K562 (cell line): Measurements from ENCODE around the gene AIG1. TPM values are rescaled to one million over a fixed set of nuclear protein-coding genes. Genes with fewer than 3 reads are reported as not detected.

Experiments
- ATAC-seq: fragments of 200-7000 bp; cut with Tn5 transposase; 3 replicates; pipeline ENCODE4 v1.9.1; 2020; ENCODE audit warnings: moderate library complexity
- BruUV-seq: library from RNA; stranded (reverse); fragments of 400-500 nt; replicated peaks from 2 replicates; lab custom pipeline; 2021; lab: Mats Ljungman, UMichigan
- CTCF ChIA-PET: fragments of 300-600 bp; formaldehyde crosslinking; extraction: SDS; loops from one replicate; lab custom pipeline; 2021; ENCODE audit warnings: low intra/inter-chr PET ratio; lab: Yijun Ruan, JAX
- POLR2A ChIA-PET: fragments of 300-600, 350-650 bp; sonication (Branson Sonifier 250); formaldehyde crosslinking; extraction: SDS; loops from one replicate; lab custom pipeline; 2021; ENCODE audit warnings: antibody characterized with exemption, inconsistent platforms; lab: Yijun Ruan, JAX
- DNase-seq, 4 experiments: peaks; one replicate each; pipeline versions ENCODE4 v3.0.0 to v3.0.0-alpha.2; 2011 to 2018; ENCODE audit warnings: low spot score in 3 of 4, mixed read lengths in 3 of 4; ENCODE audit errors: extremely low read depth in 1 of 4
- FAIRE-seq: peaks from 2 replicates; lab custom pipeline; 2011; peaks lifted over from hg19 to GRCh38; lab: Jason Lieb, UNC
- H2AFZ ChIP-seq: 2 replicates; pipeline ENCODE4 v1.6.0; 2011; ENCODE audit warnings: low read depth, low read length, control low read depth, inconsistent platforms
- H3K27ac ChIP-seq: fragments of 200-600 bp; 3 replicates; pipeline ENCODE4 v1.8.0; 2011; ENCODE audit warnings: low read depth, mild to moderate bottlenecking, control low read depth, inconsistent platforms, low read length, moderate library complexity, mixed read lengths; ENCODE audit errors: extremely low read depth
- H3K27me3 ChIP-seq, 2 experiments: fragments of 300-600 bp in 1 of 2; 2 replicates in 1 of 2; 3 replicates in 1 of 2; pipeline versions ENCODE4 v1.6.0 to v1.8.0; 2011; ENCODE audit warnings: inconsistent platforms in 2 of 2, low read length in 2 of 2, mild to moderate bottlenecking in 1 of 2, mixed read lengths in 1 of 2, moderate library complexity in 1 of 2; ENCODE audit not compliant: control insufficient read depth in 2 of 2, insufficient read depth in 2 of 2
- H3K36me3 ChIP-seq: fragments of 300-600 bp; 3 replicates; pipeline ENCODE4 v1.8.0; 2011; ENCODE audit warnings: mild to moderate bottlenecking, low read length, inconsistent platforms; ENCODE audit not compliant: control insufficient read depth, insufficient read depth
- H3K4me1 ChIP-seq, 2 experiments: fragments of 200-600 bp in 1 of 2; replicated peaks in 1 of 2; 2 replicates in 1 of 2; 3 replicates in 1 of 2; pipeline versions ENCODE4 v1.5.1 to v1.8.0; 2011; ENCODE audit warnings: inconsistent platforms in 2 of 2, low read length in 2 of 2, mild to moderate bottlenecking in 1 of 2, mixed read lengths in 1 of 2, moderate library complexity in 1 of 2; ENCODE audit not compliant: control insufficient read depth in 2 of 2, insufficient read depth in 2 of 2
- H3K4me2 ChIP-seq: 2 replicates; pipeline ENCODE4 v1.6.1; 2011; ENCODE audit warnings: low read length, control low read depth, inconsistent platforms, mixed read lengths; ENCODE audit not compliant: insufficient read depth
- H3K4me3 ChIP-seq: fragments of 200-600 bp; sonication (generic), shearing (Covaris generic); 2 replicates; pipeline ENCODE4 v1.5.1; 2016; ENCODE audit warnings: control low read depth, inconsistent platforms
- H3K79me2 ChIP-seq: fragments of 200-600 bp; 3 replicates; pipeline ENCODE4 v1.8.0; 2011; ENCODE audit warnings: low read length, inconsistent platforms; ENCODE audit not compliant: control insufficient read depth, insufficient read depth
- H3K9ac ChIP-seq, 2 experiments: 2 replicates each; pipeline versions ENCODE4 v1.6.0 to v1.6.1; 2011; ENCODE audit warnings: low read depth in 2 of 2, low read length in 2 of 2, control low read depth in 1 of 2, inconsistent platforms in 1 of 2, mild to moderate bottlenecking in 1 of 2, mixed read lengths in 1 of 2; ENCODE audit not compliant: insufficient read depth in 1 of 2
- H3K9me1 ChIP-seq: one replicate; pipeline ENCODE4 v1.6.0; 2011; ENCODE audit warnings: inconsistent platforms, mild to moderate bottlenecking, low read length, moderate library complexity; ENCODE audit not compliant: control insufficient read depth, insufficient read depth
- H3K9me3 ChIP-seq: replicated peaks from 2 replicates; pipeline ENCODE4 v1.5.1; 2011; ENCODE audit warnings: low read depth, low read length, inconsistent platforms; ENCODE audit not compliant: control insufficient read depth, insufficient read depth
- H4K20me1 ChIP-seq: replicated peaks from 2 replicates; pipeline ENCODE4 v1.6.1; 2011; ENCODE audit warnings: low read length, inconsistent platforms, mixed read lengths; ENCODE audit not compliant: control insufficient read depth, insufficient read depth
- CEBPB ChIP-seq: fragments of 450-650 bp; IDR thresholded peaks from 2 replicates; pipeline ENCODE4 v1.6.1; 2016; ENCODE audit warnings: missing genetic modification characterization, missing compliant biosample characterization
- ZFP91 ChIP-seq: sonication (generic); formaldehyde crosslinking; IDR thresholded peaks from 2 replicates; pipeline ENCODE4 v1.8.0; 2022; ENCODE audit warnings: mild to moderate bottlenecking, missing genetic modification reagents
- ZNF316 ChIP-seq: fragments of 450-650 bp; IDR thresholded peaks from 2 replicates; pipeline ENCODE4 v1.6.1; 2016
- ZNF512 ChIP-seq: IDR thresholded peaks from 2 replicates; pipeline ENCODE4 v1.6.1; 2016; ENCODE audit warnings: missing genetic modification characterization, missing compliant biosample characterization
- WGBS: fragments of 100-300 bp; shearing (Covaris generic); methylation state at CpG from one replicate; pipeline ENCODE4 v1.1.6; 2016; ENCODE audit warnings: low coverage, mixed read lengths; ENCODE audit not compliant: insufficient coverage; ENCODE audit errors: missing lambda C conversion rate; 5-methylcytosine and 5-hydroxymethylcytosine counted together
- in situ Hi-C: fragments of 300-500 bp; cut with MboI; formaldehyde crosslinking; loops from 4 replicates; pipeline ENCODE4 v1.15.0; 2018; ENCODE audit warnings: inconsistent platforms, mixed read lengths
- intact Hi-C: fragments of 100-400 bp; cut with micrococcal nuclease; formaldehyde crosslinking; loops from 2 replicates; pipeline ENCODE4 v1.14.2; 2022
- polyA plus RNA-seq, 8 experiments: library from polyadenylated mRNA; depleted of rRNA in 4 of 8; stranded (reverse) in 5 of 8; unstranded in 3 of 8; fragments of >200 nt; fragmentation: Nextera tagmentation in 2 of 8; fragmentation: Illumina TruSeq in 1 of 8; extraction: Ambion mirVana in 2 of 8; extraction: Trizol in 1 of 8; gene quantifications; 2 replicates each; pipeline versions ENCODE4 v1.2.1 to v1.2.3, GENCODE V29; 2011 to 2014; ENCODE audit warnings: inconsistent platforms in 1 of 8, missing spikeins in 1 of 8
- total RNA-seq, 7 experiments: library from RNA; depleted of rRNA in 6 of 7; stranded (reverse); fragments of >200 nt in 6 of 7; fragmentation: Illumina TruSeq in 2 of 7; extraction: Trizol in 2 of 7; gene quantifications; 2 replicates each; pipeline versions ENCODE4 v1.2.1 to v1.2.3, GENCODE V29; 2011 to 2021; ENCODE audit warnings: low replicate concordance in 1 of 7

The AIG1 gene
- total and polyA plus RNA-seq, 9 of the 15 experiments (the other 6 are each of a cell fraction or from before 2014, with no cell fraction given), result 74.8 to 333 (median 127) TPM

- H3K9me1 ChIP-seq, result no peaks in the 10 kb centered on the region
- intact Hi-C loops (no loop called here), in situ Hi-C loops (no loop called here)
- H4K20me1 ChIP-seq, result no peaks in the 10 kb centered on the region
- H3K4me2 ChIP-seq, result no peak overlapping the region
- H3K27me3 ChIP-seq, result no peaks in the 10 kb centered on the region
- DNase-seq (no peak), FAIRE-seq (no peak), ATAC-seq (0 out of 3 replicates have a peak, but pooled peaks have one; percentile 35)
- whole genome bisulfite sequencing, result 50% methylated on average over 2 of the region's 2 CpGs
- ChIA-PET POLR2A (interaction anchor here (1.1 kb wide), 1 partner anchor 10 kb away, joined by 7 read pairs; no protein-coding TSS in a partner anchor), CTCF (no interaction called here)
- H3K4me1 ChIP-seq, result peaks cover 0 to 21% of the 10 kb centered on the region in 2 experiments; a peak in 4 of 5 replicates
- TF ChIP-seq CEBPB (no peak), ZNF512 (tag) (0 out of 2 replicates have a peak, but pooled peaks have one; percentile 31), ZNF316 (peak; percentile 20; the same call in 1 of the 2 replicates), ZFP91 (CRISPR knock-in tag) (no peak)
- no peak overlapping the region for H3K4me3 ChIP-seq
- no peak overlapping the region for H2AFZ ChIP-seq
- no peaks in the 10 kb centered on the region for H3K79me2 ChIP-seq
- no peaks in the 10 kb centered on the region; the same call in 1 of the 2 replicates for H3K9me3 ChIP-seq
- no peak overlapping the region for H3K9ac ChIP-seq
- H3K27ac ChIP-seq, result no peak overlapping the region
- H3K36me3 ChIP-seq, result no peaks in the 10 kb centered on the region
- no TSS peak for BruUV-seq
Measured at GRCh38 chr6:143157131-143157530, 96.4 kb downstream of the AIG1 start.
